Stimulated activated CD4-positive, alpha-beta T cell treated with anti-CD3 and anti-CD28 coated beads, Interleukin-4, amount 100 ng/mL, for 1 hour (primary cell): Measurements from ENCODE around the gene EEF1AKMT1.
"Not testable (repeated sequence)": the region's sequence is repeated elsewhere in the genome, so short reads cannot be mapped to it uniquely, and the experiment has no call there.

Source experiments
- DNase-seq: peaks from one replicate; pipeline ENCODE4 v3.0.0-alpha.2; 2020

The EEF1AKMT1 gene

GRCh38 chr13:20776751-20777150, 3.0 kb upstream of the EEF1AKMT1 start:
- DNase-seq = no peak

- DNase-seq = no peak
Measured at GRCh38 chr13:20775961-20776360, 2.2 kb upstream of the EEF1AKMT1 start.

- no peak for DNase-seq
Measured at GRCh38 chr13:20774746-20775145, 985 bp upstream of the EEF1AKMT1 start.

GRCh38 chr13:20772401-20773131, 1.2 kb downstream of the EEF1AKMT1 start:
- no peak for DNase-seq

DNA sequence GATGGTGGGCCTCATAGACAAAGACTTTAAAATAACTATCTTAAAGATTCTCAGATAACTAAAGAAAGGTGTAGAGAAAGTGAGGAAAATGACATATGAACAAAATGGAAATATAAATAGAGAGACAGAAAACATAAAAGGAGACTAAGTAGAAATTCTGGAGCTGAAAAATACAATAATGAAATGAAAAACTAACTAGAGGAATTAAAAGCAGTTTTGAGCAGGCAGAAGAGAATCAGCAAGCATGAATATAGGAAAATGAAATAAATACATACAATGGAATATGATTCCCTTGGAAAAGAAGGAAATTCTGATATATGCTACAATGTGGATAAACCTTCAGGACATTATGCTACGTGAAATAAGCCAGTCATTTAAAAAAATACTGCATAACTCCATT, 3.9 kb downstream of the EEF1AKMT1 start:
- no peak for DNase-seq

- no peak for DNase-seq
Measured at GRCh38 chr13:20769091-20769490, 4.7 kb downstream of the EEF1AKMT1 start.

DNA sequence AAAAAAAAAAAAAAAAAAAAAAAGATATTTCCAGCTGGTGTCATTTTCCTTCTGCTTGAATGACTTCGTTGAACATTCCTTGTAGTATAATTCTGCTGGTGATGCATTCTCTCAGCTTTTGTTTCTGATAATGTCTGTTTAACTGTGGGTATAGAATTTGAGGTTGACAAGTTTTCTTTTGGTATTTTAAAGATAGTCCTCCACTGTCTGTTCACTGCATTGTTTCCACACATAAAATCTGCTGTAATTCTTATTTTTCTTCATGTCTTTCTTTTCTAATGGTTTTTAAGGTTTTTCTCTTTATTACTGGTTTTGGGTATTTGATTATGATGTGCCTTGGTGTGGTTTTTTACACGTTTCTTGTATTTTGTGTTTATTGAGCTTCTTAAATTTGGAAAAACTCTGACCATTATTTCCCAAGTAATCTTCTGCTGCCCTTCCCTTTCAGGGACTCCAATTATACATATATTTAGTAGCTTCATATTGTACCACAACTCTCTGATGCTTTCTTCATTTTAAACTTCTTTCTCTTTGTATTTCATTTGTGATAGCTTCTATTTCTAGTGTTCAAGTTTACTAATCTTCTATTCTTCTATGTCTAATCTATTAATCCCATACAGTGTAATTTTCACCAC, 6.3 kb downstream of the EEF1AKMT1 start:
- DNase-seq = no peak

GRCh38 chr13:20760872-20761271, 12.9 kb downstream of the EEF1AKMT1 start:
- DNase-seq = no peak

DNA sequence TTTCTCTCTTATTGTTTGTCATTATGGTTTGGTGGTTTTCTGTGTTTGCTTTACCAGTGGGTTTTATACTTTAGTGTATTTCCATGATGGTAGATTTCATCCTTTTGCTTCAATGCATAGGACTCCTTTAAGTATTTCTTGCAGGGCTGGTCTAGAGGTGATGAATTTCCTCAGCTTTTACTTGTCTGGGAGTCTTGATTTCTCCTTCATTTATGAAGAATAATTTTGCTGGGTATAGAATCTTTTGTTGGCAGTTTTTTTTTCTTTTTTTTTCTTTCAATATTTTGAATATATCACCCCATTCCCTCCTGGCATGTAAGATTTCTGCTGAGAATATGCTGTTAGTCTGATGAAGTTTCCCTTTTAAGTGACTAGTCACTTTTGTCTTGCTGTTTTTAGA, 19.8 kb downstream of the EEF1AKMT1 start:
- no peak for DNase-seq

DNA sequence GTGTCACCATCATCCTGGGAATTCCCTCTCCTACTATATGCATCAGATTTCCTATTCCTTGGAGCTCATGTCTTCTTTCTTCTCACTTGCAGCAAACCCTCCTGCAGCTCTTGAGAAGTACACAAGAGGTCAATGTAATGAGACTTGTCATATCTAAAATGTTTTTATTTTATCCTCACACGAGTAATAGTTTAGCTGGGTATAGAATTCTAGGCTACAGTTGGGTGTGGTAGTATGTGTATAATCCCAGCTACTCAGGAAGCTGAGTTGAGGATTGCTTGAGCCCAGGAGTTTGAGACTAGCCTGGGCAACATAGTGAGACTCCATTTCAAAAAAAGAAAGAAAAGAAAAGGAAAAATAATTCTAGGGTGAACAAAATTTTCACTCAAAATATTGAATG, 24.4 kb downstream of the EEF1AKMT1 start:
- no peak for DNase-seq

DNA sequence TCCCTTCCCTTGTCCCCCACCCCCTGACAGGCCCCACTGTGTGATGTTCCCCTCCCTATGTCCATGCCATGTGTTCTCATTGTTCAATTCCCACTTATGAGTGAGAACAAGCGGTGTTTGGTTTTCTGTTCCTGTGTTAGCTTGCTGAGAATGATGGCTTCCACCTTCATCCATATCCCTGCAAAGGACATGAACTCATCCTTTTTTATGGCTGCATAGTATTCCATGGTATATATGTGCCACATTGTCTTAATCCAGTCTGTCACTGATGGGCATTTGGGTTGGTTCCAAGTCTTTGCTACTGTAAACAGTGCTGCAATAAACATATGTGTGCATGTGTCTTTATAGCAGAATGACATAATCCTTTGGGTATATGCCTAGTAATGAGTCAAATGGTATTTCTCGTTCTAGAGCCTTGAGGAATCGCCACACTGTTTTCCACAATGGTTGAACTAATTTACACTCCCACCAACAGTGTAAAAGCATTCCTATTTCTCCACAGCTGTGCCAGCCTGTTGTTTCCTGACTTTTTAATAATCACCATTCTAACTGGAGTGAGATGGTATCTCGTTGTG, 29.8 kb downstream of the EEF1AKMT1 start:
- not testable (repeated sequence) for DNase-seq

- DNase-seq = no peak
Measured at GRCh38 chr13:20740021-20740420, 33.7 kb downstream of the EEF1AKMT1 start.

- no peak for DNase-seq
Measured at GRCh38 chr13:20738616-20739015, 35.1 kb downstream of the EEF1AKMT1 start.

GRCh38 chr13:20729633-20730585, 43.9 kb downstream of the EEF1AKMT1 start:
- no peak for DNase-seq

- no peak for DNase-seq
Measured at GRCh38 chr13:20728579-20729311, 45.0 kb downstream of the EEF1AKMT1 start.

- DNase-seq = no peak
Measured at GRCh38 chr13:20727856-20728255, 45.9 kb downstream of the EEF1AKMT1 start.

DNA sequence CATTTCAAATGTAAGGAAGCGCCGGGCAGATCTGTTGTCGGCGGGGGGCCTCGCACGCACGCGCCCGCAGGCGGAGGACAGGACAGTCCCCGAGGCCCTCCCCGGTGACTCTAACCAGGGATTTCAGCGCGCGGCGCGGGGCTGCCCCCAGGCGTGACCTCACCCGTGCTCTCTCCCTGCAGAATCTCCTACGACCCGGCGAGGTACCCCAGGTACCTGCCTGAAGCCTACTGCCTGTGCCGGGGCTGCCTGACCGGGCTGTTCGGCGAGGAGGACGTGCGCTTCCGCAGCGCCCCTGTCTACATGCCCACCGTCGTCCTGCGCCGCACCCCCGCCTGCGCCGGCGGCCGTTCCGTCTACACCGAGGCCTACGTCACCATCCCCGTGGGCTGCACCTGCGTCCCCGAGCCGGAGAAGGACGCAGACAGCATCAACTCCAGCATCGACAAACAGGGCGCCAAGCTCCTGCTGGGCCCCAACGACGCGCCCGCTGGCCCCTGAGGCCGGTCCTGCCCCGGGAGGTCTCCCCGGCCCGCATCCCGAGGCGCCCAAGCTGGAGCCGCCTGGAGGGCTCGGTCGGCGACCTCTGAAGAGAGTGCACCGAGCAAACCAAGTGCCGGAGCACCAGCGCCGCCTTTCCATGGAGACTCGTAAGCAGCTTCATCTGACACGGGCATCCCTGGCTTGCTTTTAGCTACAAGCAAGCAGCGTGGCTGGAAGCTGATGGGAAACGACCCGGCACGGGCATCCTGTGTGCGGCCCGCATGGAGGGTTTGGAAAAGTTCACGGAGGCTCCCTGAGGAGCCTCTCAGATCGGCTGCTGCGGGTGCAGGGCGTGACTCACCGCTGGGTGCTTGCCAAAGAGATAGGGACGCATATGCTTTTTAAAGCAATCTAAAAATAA, 52.1 kb downstream of the EEF1AKMT1 start:
- peak; percentile 17 for DNase-seq

DNA sequence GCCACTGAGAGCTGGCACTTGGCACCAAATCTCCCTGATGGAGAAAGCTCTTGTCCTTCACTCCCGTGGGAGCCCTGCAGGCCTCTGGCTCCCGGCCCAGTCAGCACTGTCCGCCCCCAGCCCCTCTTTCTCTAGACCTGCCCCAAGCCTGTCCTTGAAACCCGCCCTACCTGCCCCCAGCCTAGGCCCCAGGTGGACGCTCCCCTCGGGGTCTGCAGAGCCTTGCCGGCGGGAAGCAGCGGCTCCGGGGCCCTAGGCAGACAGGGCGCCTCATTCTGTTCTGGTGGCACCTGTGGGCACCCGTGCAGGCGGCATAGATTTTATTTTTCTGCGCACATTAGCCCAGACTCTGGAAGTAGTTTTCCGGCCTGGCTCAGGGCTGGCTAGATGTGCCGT, 52.7 kb downstream of the EEF1AKMT1 start:
- DNase-seq = no peak

DNA sequence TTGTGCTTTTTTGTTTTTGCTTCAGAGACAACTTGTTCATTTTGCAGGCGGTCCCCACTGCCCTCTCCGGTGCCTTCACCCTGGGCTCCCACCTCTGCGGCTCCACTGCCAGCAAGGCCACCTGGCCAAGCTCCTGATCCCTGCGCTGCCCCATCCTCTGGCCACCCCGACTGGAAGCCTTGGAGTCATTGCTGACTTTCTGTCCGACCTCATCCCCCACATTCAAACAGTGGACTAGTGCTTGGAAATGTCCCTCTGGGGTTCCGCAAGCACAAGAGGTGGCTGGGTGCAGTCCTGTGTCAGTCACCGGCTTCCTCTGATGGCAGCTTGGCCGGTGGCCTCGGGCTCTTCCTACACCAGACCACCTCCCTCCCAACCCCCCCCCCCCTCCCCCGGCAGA, 53.3 kb downstream of the EEF1AKMT1 start:
- no peak for DNase-seq

GRCh38 chr13:20719783-20720182, 54.0 kb downstream of the EEF1AKMT1 start:
- DNase-seq = no peak

DNA sequence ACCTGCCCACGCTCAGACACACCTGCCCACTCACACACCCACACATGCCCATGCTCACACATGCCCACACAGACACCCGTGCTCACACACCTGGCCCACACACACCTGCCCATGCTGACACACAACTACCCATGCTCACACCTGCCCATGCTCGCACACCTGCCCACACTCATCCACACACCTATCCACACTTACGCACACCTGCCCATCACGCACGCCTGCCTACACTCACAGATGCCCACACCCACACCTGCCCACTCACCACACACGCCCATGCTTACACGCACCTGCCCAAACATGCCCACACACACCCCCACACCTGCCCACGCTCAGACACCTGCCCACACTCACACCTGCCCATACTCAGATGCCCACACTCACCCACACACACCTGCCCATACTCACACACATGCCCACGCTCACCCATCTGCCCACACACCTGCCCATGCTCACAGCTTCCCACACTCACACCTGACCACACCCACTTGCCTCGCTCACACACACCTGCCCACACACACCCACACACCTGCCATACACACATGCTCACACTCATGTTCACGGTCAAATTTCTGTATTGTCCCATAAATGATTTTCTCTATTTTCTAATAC, 54.7 kb downstream of the EEF1AKMT1 start:
- no peak for DNase-seq
